H7 (cell line): ENCODE data around the gene ASXL1. TPM values are rescaled to one million over a fixed set of nuclear protein-coding genes. Genes with fewer than 3 reads are reported as not detected.
"Not testable (repeated sequence)": the region's sequence is repeated elsewhere in the genome, so short reads cannot be mapped to it uniquely, and the experiment has no call there.

Experiments used
- DNase-seq: peaks from one replicate; pipeline ENCODE4 v3.0.0; 2012
- H3K27me3 ChIP-seq: 2 replicates; pipeline ENCODE4 v1.6.0; 2011; ENCODE audit warnings: mild to moderate bottlenecking, low read length; ENCODE audit not compliant: control insufficient read depth, insufficient read depth
- H3K36me3 ChIP-seq: replicated peaks from 2 replicates; pipeline ENCODE4 v1.5.1; 2011; ENCODE audit warnings: low read length; ENCODE audit not compliant: control insufficient read depth, insufficient read depth
- H3K4me3 ChIP-seq: 2 replicates; pipeline ENCODE4 v1.5.1; 2011; ENCODE audit warnings: low read depth, mild to moderate bottlenecking, control low read depth, low read length, moderate library complexity; ENCODE audit not compliant: insufficient read depth
- total RNA-seq: library from RNA; depleted of rRNA; stranded (reverse); fragments of >200 nt; shearing (Covaris generic); gene quantifications from 2 replicates; pipeline ENCODE4 v1.2.3, GENCODE V29; 2014

The ASXL1 gene
- total RNA-seq, 1 experiment from 2014 or later: 14.3 TPM

DNA sequence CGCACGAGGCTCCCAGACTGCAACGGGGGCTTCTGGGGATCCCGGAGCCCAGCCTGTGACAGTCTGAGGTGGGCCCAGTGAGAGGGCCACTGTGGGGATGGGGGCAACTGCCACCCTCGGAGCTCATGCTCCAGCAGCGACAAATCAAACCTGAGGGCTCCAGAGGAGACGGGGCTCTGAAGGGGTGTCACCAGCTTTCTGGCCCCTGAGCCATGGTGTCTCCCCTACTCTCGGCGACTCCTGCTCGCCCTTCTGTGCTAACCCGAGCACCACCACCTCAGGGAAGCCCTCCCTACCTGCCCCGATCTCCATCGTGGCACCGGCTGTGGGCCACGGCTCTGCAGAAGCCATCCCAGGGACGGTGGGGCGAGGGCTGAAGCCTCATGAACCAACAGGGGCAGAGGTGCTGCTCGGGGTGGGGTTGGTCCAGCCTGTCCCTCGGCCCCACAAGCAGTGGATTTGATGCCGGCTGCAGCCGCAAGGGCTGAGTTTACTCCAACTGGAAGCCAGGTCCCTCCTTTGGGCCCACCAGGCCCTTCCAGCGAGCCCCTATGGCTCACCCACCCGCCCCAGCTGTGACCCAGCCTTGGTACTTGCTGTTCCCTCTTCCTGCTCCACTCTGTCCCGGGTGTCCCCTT is 102.7 kb downstream of the ASXL1 start:
- Histone ChIP-seq H3K27me3 (no peaks in the 10 kb centered on the region), H3K4me3 (no peak overlapping the region), H3K36me3 (peaks cover under 1% of the 10 kb centered on the region)
- DNase-seq: peak; percentile 68

DNA sequence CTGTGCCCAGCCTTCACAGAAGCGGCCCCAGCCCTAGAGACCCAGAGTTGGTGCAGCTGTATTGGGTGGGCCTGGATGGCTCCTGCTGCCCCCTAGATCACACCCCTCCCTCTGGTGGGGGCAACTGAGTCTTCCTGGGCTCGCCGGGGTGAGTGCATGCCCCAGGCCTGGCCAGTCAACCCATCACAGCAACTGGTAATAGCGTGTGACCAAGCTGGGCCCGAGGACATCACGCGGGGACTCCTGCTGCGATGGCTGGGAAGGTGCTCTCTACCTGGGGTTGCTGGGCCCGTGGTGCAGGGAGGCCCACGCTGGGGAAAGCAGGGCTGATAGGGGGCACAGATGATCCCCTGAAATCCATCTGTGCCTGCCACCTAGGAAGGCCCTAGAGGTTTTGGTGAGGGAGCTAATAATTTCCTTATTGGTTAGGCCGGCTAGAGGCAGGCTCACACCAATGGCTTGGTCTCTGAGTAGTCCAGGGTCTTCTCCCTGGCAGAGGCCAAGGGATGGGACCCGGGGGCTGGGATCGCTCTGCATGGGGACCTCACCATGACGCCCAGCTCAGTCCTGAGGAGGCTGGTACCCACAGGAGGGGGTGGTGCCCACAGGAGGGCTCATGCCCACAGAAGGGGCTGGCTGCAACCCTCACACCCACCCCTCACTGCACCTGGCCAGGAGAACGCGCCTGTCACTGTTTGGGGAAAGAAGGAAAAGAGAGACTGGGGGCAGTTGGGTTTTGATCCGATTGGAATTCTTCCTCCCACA is 103.9 kb downstream of the ASXL1 start:
- Histone ChIP-seq H3K36me3 (no peaks in the 10 kb centered on the region; the same call in 1 of the 2 replicates), H3K4me3 (no peak overlapping the region), H3K27me3 (no peaks in the 10 kb centered on the region)
- no peak for DNase-seq

DNA sequence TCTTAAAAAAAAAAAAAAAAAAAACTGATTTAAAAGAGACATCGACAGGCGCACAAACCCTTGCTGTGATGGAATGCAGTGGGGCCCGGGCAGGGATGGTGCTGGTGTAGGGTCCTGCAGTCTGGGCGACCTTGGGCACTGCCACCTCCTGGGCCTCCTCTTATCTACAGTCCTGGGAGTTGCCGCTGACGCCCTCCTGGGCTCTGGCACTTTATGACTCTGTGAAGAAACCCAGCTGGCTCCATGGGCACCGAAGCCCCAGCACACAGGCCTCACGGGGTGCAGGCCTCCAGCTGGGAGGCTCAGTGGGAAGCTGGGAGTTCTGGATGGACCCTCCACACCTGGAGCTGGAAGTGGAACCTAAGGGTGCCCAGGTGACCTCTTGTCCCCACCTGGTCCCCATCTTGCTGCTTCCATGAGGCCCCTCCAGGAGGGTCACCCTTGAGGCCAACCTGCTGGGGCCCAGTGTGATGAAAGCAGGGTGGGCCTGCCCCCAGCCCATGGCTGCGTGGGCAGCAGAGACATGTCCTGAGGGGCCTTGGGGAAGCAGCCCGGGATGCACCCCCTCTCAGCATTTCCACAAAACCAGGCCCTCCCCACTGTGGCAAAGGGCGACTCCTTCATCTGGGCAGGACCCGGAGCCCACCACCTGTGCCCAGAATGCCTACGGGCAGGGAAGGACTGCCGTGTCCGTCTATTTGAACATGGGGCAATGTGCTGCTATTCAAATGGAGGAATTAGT is 104.9 kb downstream of the ASXL1 start:
- Histone ChIP-seq H3K27me3 (no peaks in the 10 kb centered on the region), H3K36me3 (no peaks in the 10 kb centered on the region; the same call in 1 of the 2 replicates), H3K4me3 (no peak overlapping the region)
- no peak for DNase-seq

DNA sequence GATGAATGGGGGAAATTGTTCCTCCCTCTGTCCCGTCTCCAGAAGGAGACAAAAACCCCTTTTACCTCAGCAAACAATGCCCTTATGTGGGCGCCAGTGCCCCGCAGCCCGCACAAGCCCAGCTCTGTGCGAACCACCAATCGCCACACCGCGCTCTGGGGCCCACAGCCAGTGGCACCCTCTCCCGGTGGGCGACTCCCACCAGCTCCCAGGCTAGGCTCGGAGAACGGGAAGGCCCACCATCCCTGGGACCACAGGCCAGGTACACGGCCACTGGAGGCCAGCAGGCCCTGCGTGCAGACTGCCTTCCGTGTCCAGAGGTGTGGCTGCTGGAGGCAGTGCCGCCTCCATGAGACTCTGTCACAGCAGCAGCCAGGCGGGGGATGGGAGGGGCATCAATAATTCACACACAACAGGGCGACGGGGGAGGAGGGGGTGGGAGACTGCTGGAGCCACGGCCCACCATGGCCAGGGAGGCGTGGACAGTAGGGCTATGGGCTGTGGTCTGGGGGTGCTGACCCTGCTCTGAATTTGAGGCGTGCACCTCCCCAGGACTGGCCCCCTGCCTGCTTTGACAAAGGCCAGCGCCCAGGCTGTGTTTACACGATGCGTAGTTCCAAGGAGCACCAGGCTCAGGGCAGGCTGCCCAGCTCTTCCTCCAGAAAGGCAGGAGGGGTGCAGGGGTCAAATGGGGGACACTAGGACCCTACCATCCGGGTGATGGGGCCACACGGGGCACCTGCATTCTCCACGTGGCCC is 105.7 kb downstream of the ASXL1 start:
- Histone ChIP-seq H3K4me3 (no peak overlapping the region), H3K36me3 (no peaks in the 10 kb centered on the region; the same call in 1 of the 2 replicates), H3K27me3 (no peaks in the 10 kb centered on the region)
- DNase-seq: peak; percentile 88

DNA sequence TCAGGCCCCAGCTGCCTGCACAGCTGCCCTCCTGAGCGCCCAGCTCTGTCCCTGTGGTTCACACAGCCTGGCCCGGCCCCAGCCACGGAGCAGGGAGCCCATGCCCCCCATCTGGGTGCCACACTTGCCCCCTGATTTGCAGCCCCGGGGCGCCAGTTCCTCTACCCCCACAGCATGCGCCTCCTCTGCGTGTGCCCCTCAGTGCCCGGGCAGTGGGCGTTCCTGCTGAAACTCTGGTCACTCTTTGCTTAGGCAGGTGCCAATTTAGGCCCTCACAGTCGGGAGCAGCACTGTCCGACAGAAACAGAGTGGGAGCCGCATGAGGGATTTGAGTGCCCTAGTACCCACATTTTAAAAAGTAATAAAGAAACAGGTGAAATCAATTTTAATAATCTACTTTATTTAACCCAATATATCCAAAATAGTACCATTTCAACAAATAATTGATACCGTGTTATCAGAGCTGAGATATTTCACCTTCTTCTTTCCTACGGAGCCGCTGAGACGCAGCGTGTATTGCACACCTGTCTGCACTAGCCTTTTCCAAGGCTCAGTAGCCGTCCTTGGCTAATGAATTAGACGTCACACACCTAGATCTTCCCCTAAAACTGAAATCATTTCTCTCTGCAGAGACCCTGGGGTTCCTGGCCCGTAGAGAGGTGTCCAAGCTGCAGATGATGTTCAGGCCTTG is 106.4 kb downstream of the ASXL1 start:
- H3K36me3 ChIP-seq: no peaks in the 10 kb centered on the region; the same call in 1 of the 2 replicates
- H3K4me3 ChIP-seq: no peak overlapping the region
- no peaks in the 10 kb centered on the region for H3K27me3 ChIP-seq
- no peak for DNase-seq

DNA sequence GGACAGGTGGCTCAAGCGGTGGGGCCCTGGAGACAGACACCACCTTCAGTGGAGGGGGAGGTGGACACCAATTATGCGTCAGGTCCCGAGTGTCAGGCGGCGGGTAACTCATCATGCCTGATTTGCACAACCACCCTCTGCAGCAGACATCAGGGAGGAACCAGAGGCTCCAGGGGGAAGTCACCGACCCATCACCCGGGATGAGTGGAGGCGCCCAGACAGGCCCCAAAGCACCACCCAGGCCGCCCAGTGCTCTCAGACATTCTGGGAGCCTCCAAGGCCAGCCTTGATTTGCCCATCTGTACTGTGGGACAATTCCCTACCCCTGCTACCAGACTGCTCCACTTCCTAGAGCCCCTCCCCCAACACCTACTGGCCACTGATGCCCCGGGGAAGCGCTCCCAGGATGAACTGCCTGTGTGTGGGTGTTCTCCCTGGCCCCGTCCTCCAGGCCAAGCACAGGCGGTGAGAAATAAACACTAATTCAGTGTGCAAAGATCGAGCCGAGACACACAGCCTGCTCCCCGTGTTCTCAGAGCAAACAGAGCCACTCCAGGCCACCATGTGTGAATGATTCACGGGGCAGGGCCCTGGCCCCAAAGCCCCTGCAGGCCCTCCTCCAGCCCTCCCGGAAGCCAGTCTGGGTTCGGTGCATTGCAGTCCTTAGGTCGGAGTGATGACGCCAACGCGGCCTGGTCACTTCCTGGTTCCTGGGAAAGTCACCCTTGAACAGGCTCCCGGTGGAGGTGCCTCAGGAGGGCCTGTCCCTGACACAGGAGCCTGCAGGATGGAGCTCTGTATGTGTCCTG is 107.2 kb downstream of the ASXL1 start:
- H3K4me3 ChIP-seq: no peak overlapping the region
- H3K36me3 ChIP-seq: peaks cover 2% of the 10 kb centered on the region
- H3K27me3 ChIP-seq: no peaks in the 10 kb centered on the region
- peak; percentile 71 for DNase-seq

DNA sequence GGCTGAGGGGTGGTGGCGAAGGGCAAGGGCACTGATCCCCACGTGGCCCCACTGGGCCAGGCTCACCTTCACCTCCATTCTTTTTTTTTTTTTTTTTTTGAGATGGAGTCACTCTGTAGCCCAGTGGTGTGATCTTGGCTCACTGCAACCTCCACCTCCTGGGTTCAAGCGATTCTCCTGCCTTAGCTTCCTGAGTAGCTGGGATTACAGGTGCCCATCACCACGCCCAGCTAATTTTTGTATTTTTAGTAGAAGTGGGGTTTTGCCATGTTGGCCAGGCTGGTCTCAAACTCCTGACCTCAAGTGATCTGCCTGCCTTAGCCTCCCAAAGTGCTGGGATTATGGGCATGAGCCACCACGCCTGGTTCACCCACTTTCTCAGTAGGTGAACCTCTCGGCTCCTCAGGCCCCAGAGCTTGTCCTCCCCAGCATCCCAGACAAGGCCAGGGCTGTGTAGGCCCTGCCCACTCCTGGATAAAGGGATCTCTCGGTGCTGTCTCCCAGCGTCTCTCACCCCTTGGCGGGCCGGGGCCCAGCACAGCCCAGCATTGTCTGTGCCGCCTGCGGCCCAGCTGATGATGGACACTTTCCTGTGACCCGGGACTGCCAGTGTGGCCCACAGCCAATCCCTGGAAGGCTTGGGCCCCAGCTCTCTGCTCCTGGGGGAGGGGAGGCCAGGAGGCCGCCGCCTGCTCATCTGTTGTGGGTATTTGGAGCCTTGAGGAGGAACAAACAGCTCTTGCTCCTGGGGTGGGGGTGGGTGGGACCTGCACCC is 108.0 kb downstream of the ASXL1 start:
- DNase-seq: peak; percentile 76
- H3K36me3 ChIP-seq, H3K4me3 ChIP-seq, H3K27me3 ChIP-seq: not testable (repeated sequence)

DNA sequence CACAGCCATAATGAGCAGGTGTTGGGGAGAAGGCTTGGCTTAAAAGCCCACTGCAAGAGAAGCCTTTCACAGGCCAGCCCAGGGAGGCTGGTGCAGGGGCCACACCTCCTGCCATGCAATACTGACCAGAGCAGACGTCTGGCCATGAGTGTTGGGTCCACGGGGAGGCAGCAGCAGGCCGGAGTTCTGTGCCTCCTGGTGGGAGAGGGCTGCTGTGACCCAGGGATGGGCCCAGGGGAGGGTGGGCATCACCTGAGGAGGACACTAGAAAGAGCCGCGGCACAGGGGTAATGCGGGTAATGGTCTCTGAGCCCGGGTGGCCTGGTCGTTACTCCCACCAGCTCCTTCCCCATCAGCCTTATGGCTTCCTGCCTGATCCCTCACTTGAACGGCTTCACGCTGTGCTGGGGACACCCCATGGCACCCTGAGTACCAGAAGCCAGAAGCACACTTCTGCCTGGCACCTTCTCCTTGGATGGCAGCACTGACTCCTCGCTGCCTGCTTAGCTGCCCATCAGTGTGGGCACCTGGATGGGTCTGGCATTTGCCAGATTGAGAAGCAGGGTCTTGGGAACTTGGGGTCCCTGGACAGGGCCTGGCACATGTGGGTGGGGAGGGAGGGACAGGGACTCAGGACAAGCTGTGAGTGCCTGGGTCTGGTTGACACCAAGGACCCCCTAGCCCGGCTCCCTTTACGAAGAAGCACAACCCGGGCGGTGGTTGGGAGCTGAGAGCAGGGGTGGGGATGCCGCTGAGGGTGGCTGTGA is 108.8 kb downstream of the ASXL1 start:
- DNase-seq: no peak
- H3K4me3 ChIP-seq: no peak overlapping the region

DNA sequence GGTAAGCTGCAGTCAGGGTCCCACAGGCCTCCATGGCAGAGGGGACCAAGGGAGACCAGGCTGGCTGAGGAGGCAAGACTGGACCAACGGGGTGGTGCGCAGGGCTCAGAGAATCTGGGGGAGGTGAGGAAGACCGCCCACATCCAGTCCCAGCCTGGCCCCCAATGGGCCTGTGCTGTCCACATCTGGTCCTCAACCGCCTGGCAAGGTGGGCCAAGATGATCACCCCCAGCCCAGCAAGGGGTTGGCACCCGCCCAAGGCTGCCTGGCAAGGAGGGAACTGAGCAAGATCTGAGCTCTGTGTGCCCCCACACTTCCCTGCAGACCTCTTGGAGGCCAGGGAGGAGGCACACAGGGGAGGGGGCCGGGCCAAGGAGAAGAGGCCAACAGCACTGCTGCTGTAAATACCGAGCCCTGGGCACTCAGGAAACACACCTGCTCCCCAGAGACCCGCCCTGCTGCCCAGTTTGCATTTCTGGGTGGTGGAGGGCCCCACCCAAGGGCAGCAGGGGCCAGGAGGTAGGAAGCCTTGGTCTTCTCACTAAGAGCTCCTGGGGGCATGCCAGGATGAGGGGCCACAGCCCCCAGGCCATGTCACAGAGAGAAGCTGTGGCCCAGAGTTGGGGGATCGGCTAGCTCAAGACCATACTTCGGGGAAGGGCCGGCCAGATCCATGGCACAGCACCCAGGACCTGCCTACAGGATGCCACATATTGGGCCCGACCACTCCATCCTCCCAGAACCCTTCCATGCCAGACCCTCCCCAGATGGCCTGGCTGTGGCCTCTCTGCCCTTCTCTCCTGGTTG is 109.6 kb downstream of the ASXL1 start:
- no peak for DNase-seq
- no peaks in the 10 kb centered on the region for H3K27me3 ChIP-seq
- H3K36me3 ChIP-seq: peaks cover 12% of the 10 kb centered on the region
- no peak overlapping the region for H3K4me3 ChIP-seq

More for the DNA sequence above, 108.8 kb downstream of the ASXL1 start:
- Histone ChIP-seq H3K36me3 (peaks cover 4% of the 10 kb centered on the region), H3K27me3 (no peaks in the 10 kb centered on the region)

DNA sequence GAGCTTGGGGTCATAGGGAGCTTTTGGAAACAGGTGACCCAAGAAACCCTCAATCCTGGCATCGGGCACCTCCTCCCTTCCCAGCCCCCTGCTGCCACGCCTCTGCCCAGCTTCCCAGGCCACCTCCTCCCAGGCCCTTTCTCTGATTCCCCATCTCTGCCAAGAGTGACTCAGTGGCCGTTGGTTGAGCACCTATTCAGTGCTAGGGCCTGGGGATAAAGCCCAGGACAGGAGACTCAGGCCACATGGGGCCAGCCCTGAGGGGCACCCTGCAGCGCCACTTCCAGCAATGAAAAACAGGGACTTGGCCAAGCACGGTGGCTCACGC is 110.1 kb downstream of the ASXL1 start:
- no peaks in the 10 kb centered on the region for H3K27me3 ChIP-seq
- no peak overlapping the region for H3K4me3 ChIP-seq
- DNase-seq: no peak
- H3K36me3 ChIP-seq: peaks cover 14% of the 10 kb centered on the region

DNA sequence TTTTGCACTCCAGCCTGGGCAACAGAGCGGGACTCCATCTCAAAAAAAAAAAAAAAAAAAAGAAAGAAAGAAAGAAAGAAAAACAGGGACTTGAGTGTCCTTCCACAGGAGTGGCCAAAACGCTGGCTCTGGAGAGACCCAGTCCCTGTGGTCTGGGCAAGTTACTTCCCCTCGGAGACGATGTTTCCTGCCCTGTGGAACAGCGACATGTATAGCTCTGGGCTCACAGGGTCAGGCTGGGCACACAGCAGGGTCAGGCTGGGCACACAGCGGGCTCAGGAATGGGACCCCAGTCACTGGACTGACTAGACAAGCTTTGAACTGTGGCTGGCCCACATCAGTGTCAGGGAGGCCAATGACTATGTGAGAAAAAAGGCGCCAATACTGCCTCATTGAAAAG is 110.7 kb downstream of the ASXL1 start:
- Histone ChIP-seq H3K27me3 (no peaks in the 10 kb centered on the region), H3K4me3 (no peak overlapping the region), H3K36me3 (peaks cover 14% of the 10 kb centered on the region)
- no peak for DNase-seq
